Erythroblast (primary cell): ENCODE results near the gene KIAA1191.

Experiments
- DNase-seq, 2 experiments: peaks; one replicate each; lab custom pipeline; 2025; lab: John Stamatoyannopoulos, UW
- GATA1 ChIP-seq: IDR thresholded peaks from 2 replicates; pipeline ENCODE4 v1.6.1; 2011; ENCODE audit warnings: low read depth, mild to moderate bottlenecking, control low read depth, low read length, moderate library complexity
- POLR2A ChIP-seq: IDR thresholded peaks from 2 replicates; pipeline ENCODE4 v1.6.1; 2011; ENCODE audit warnings: mild to moderate bottlenecking, low read length

KIAA1191 gene

GRCh38 chr5:176365351-176366231, 4.0 kb upstream of the KIAA1191 start, which contains the start of gene ARL10:
Gene ARL10 (plus strand): TSS chr5:176365487. CDS start chr5:176365564, 77 bp downstream.
- TF ChIP-seq POLR2A: no peak
- TF ChIP-seq GATA1: no peak
- peak; percentile 44 to 47 for DNase-seq

GRCh38 chr5:176364765-176365350, 3.3 kb upstream of the KIAA1191 start:
- TF ChIP-seq GATA1: no peak
- no peak for TF ChIP-seq POLR2A
- DNase-seq: peak in 1 of 2 experiments; percentile 25

DNA sequence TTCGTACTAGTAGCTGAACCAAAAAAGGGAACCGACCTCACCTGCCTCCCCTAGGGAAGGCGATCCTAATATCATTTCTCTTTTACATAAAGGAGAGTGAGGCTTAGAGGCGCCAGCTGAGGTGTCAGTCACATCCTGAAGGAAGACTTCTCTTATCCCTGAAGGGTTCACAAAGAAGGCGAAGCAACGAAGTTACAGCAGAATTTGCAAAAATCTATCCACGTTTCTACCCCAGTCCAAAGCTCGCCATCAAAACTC, 598 bp upstream of the KIAA1191 start:
- no peak for DNase-seq
- no peak for TF ChIP-seq GATA1
- TF ChIP-seq POLR2A: no peak

DNA sequence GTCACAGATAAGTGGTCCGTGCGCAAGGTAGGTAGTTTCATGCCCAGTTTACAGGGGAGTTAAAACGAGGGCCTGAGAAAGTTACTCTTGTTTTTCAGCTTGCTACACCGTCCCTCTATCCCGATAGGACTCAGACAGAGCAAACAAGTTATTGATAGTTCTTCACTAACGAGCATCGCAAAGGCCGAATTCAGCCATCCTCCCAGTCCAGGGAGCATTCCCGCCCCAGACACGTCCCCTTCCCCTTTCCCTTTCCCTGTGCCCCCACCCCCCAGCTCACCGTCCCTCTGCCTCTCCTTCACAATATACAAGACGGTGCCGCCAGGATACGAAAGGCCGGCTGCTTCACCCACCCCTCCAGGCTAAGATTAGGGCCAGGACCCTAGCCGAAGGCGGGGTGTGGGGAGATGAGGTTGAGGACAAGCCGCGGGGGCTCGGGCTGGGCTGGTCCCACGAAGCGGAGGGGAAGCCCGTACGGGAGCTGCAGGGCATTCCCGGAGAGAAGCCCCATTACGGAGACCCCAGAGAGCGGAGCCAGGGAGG, 599 bp downstream of the KIAA1191 start:
- TF ChIP-seq POLR2A: no peak
- no peak for TF ChIP-seq GATA1
- peak in 1 of 2 experiments; percentile 45 for DNase-seq

GRCh38 chr5:176359658-176360057, 1.9 kb downstream of the KIAA1191 start:
- peak in 1 of 2 experiments; percentile 29 for DNase-seq
- TF ChIP-seq POLR2A (no peak), GATA1 (no peak)

- DNase-seq: no peak
- TF ChIP-seq GATA1: no peak
- no peak for TF ChIP-seq POLR2A
Observed at GRCh38 chr5:176356179-176356566, 5.4 kb downstream of the KIAA1191 start.

DNA sequence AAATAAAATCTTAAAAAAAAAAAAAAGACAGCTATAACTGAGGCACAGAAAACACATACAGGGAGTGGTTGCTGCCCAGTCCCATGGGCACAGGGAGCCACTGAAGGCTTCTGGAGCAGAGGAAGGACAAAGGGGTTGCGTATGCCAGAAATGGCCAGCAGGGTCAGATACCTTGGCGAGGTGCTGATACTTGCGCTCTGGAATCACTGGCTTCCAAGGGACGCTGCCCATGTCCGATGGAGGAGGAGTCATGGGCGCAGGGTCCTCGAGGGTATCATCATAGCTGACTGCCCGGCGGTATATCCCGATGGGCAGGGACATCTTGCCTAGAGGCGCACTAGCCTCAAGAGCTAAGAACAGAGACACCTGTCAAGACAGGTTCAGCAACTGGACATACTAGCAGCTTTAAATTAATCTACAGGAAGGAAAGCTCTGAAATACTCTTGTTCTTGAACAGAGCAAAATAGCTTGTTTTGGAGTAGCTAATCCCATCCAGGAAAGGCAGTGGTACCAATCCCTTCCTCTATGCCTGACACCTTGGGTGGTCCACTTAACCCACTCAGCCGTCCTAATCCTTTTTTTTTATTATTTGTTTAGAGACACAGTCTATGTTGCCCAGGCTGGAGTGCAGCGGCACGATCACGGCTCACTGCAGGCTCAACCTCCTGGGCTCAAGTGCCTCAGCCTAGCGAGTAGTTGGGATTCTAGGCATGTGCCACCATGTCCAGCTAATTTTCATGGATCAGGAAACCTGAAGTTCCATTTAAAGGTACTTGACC, 6.0 kb downstream of the KIAA1191 start:
- TF ChIP-seq GATA1 (no peak), POLR2A (no peak)
- no peak for DNase-seq

GRCh38 chr5:176353533-176353932, 8.0 kb downstream of the KIAA1191 start:
- DNase-seq: no peak
- no peak for TF ChIP-seq GATA1
- TF ChIP-seq POLR2A: no peak

GRCh38 chr5:176352116-176352878, 9.3 kb downstream of the KIAA1191 start:
- no peak for DNase-seq
- TF ChIP-seq GATA1: no peak
- no peak for TF ChIP-seq POLR2A

DNA sequence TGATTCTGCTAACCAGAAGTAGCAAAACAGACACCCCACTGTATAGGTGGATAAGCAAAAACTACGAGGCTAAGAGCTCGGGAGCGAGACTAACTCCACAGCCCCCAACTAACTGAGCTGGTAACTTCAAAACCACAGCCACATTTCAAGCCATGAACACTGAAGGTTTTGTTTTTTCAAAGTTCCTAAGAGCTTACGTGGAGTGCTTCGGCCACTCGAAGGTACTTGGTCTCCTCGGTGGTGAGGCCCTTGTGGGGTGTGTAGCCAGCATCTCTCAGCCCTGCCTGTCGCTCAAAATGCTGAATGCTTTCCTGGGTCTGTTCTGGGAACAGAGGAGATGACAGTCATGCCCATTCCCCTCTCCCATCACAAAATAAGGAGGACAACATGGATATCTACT, 11.1 kb downstream of the KIAA1191 start:
- TF ChIP-seq GATA1 (no peak), POLR2A (no peak)
- DNase-seq: no peak

DNA sequence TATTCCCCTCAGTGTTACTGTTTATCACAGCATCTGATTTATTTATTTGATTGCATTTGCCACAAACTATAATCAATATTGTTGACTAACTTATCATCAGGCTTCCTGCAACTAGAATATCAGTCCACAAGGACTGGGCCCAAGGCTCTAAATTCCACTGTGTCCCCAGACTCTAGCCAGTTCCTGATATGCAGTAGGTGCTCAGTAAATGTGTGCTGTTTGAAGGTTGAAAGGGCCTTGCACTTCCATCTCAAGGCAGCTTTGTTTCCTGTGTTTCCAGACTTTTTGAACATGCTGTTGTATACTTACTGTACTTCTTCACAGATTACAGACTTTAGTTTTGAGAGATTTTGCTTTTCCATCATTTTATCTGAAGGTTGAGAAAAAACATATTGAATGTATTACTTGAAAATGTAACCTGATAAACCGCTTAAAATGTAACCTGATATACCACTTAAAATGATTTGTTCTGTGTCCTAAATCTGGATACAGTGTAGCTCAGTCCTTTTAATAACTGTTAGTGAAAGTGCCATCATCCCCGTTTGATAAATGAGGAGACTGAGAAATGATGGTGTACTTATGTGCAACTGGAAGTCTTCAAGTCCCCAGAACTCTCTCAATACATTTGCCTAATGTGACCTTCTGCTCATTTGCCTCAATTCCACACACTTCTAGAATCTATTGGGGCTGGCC, 18.7 kb downstream of the KIAA1191 start:
- no peak for DNase-seq
- no peak for TF ChIP-seq POLR2A
- TF ChIP-seq GATA1: no peak

DNA sequence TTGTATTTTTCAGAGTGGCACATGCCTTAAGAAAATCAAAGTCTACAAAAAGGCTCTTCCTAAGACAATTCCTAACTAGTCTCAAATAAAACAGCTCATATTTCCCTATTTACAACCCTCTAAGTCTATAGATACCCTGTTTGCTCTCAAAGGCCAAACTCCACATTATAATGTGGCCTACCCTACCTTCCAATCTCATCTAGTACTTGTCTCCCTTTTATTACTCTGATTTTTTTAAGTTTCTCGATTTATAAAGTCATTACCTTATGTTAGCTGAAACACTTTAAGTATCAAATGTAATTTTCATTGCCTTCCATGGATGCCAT, 19.4 kb downstream of the KIAA1191 start:
- no peak for TF ChIP-seq GATA1
- TF ChIP-seq POLR2A: no peak
- no peak for DNase-seq
